ENCODE data around the gene ABI3BP. TPM values are rescaled to one million over a fixed set of nuclear protein-coding genes. Genes with fewer than 3 reads are reported as not detected.

The ABI3BP gene
- total and polyA plus RNA-seq, 4 donors: 1.9 to 4.2 (median 2.4) TPM

DNA sequence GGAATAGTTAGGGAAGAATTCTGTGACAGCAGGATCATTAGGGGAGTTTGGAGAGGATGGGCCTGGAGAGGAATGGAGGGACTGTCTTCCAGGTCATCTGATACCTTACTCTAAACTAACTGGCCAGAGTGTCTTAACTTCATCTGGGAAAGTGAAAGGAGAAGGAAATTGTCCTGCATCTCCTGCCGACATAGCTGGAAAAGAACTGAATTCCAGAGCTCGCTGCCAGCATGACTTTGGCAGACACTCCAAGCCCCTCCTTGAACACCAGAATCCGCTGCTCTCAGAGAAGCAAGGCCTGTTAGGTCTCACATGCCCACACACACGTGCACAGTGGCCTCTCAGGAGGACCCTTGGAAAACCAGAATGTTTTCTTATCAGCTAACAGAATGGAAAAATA, 10.5 kb downstream of the ABI3BP start (continued):
- TF ChIP-seq, protein P1, sequence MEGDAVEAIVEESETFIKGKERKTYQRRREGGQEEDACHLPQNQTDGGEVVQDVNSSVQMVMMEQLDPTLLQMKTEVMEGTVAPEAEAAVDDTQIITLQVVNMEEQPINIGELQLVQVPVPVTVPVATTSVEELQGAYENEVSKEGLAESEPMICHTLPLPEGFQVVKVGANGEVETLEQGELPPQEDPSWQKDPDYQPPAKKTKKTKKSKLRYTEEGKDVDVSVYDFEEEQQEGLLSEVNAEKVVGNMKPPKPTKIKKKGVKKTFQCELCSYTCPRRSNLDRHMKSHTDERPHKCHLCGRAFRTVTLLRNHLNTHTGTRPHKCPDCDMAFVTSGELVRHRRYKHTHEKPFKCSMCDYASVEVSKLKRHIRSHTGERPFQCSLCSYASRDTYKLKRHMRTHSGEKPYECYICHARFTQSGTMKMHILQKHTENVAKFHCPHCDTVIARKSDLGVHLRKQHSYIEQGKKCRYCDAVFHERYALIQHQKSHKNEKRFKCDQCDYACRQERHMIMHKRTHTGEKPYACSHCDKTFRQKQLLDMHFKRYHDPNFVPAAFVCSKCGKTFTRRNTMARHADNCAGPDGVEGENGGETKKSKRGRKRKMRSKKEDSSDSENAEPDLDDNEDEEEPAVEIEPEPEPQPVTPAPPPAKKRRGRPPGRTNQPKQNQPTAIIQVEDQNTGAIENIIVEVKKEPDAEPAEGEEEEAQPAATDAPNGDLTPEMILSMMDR (IDR thresholded peaks at IDR 0.05; ENCODE audit: low read depth, low read length, missing input control): no peak
- TF ChIP-seq HNF4G (IDR thresholded peaks at IDR 0.05): no peak
- no peak for TF ChIP-seq SP1 (IDR thresholded peaks at IDR 0.05)
- TF ChIP-seq NR2F2 (IDR thresholded peaks at IDR 0.05): no peak
- no peak for TF ChIP-seq ATF3 (IDR thresholded peaks at IDR 0.05)

DNA sequence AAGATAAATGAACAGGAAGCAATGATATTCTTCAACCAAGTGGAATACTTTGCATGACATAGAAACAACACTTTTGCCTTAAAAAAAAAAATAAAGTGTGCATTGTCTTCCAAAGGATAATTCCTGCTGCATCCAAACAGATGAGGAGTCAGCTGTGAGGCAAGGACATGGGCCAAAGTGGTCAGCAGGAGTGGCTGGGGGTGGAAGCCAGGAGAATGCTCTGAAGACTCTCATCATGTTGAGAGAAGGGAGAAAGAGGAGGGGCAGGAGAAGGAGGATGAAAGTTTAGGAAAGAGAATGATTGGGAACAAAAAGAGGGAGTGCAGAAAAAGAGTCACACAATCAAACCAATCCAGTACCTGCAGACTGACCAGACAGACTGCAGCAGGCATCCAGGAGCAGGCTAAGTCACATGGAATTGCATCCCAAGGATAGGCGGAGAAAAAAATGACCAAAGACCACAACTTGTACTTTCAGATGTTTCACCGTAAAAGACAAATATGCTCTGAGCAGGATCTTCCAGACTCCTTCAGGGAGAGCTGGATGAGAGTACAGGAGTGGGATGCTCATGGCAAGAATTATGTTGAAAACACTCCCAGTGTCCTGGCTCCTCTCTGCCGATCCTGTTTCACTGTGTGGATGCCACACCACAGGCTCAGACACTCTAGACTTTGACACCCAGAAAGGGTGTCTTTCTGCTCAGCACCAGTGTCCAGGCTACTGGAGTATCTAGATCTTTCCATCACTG, 11.9 kb downstream of the ABI3BP start:
- H3K4me3 ChIP-seq (ENCODE audit: low read depth in 1 of 3, low read length in 3 of 3): no peak overlapping the region
- no peaks in the 10 kb centered on the region for H3K4me1 ChIP-seq (ENCODE audit: control insufficient read depth in 4 of 4, insufficient read depth in 4 of 4, low read length in 3 of 4)
- H3K9me3 ChIP-seq (ENCODE audit: control insufficient read depth in 4 of 4, low read length in 3 of 4): no peaks in the 10 kb centered on the region
- H3K9ac ChIP-seq (ENCODE audit: low read depth in 1 of 2, low read length in 2 of 2): no peak overlapping the region
- H3K36me3 ChIP-seq (ENCODE audit: control insufficient read depth in 4 of 4, insufficient read depth in 3 of 4, low read depth in 1 of 4, low read length in 3 of 4): no peaks in the 10 kb centered on the region
- no peak for DNase-seq (ENCODE audit: low spot score)
- no peak for TF ChIP-seq HNF4G (IDR thresholded peaks at IDR 0.05)
- TF ChIP-seq, protein P2, sequence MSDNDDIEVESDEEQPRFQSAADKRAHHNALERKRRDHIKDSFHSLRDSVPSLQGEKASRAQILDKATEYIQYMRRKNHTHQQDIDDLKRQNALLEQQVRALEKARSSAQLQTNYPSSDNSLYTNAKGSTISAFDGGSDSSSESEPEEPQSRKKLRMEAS (IDR thresholded peaks at IDR 0.05): no peak
- 87% methylated on average over 3 of the region's 3 CpGs for WGBS
- no peak overlapping the region for H3K27ac ChIP-seq (ENCODE audit: low read depth in 1 of 2, low read length in 2 of 2)
- no peaks in the 10 kb centered on the region for H3K27me3 ChIP-seq (ENCODE audit: control insufficient read depth in 4 of 4, insufficient read depth in 4 of 4, low read length in 3 of 4)

GRCh38 chr3:100978011-100978659, 15.1 kb downstream of the ABI3BP start:
- Histone ChIP-seq H3K27me3 (ENCODE audit: control insufficient read depth in 4 of 4, insufficient read depth in 4 of 4, low read length in 3 of 4) (no peaks in the 10 kb centered on the region), H3K9me3 (ENCODE audit: control insufficient read depth in 4 of 4, low read length in 3 of 4) (no peaks in the 10 kb centered on the region), H3K4me1 (ENCODE audit: control insufficient read depth in 4 of 4, insufficient read depth in 4 of 4, low read length in 3 of 4) (no peaks in the 10 kb centered on the region), H3K9ac (ENCODE audit: low read depth in 1 of 2, low read length in 2 of 2) (no peak overlapping the region), H3K27ac (ENCODE audit: low read depth in 1 of 2, low read length in 2 of 2) (no peak overlapping the region), H3K36me3 (ENCODE audit: control insufficient read depth in 4 of 4, insufficient read depth in 3 of 4, low read depth in 1 of 4, low read length in 3 of 4) (no peaks in the 10 kb centered on the region), H3K4me3 (ENCODE audit: low read depth in 1 of 3, low read length in 3 of 3) (no peak overlapping the region)
- DNase-seq (ENCODE audit: low spot score): no peak
- 86% methylated on average over 1 of the region's 1 CpG for WGBS
- TF ChIP-seq JUND (IDR thresholded peaks at IDR 0.05): no peak
- TF ChIP-seq, protein P2 (IDR thresholded peaks at IDR 0.05): no peak
- TF ChIP-seq GABPA (IDR thresholded peaks at IDR 0.05 in 1 of 2, conservative IDR thresholded peaks at IDR 0.05 in 1 of 2): no peak
- TF ChIP-seq ZBTB33 (IDR thresholded peaks at IDR 0.05): no peak
- TF ChIP-seq HNF4G (IDR thresholded peaks at IDR 0.05): no peak
- TF ChIP-seq HNF4A (conservative IDR thresholded peaks at IDR 0.05): no peak
- no peak for TF ChIP-seq ATF3 (IDR thresholded peaks at IDR 0.05)
- TF ChIP-seq RAD21 (IDR thresholded peaks at IDR 0.05): no peak
- TF ChIP-seq, protein P1 (IDR thresholded peaks at IDR 0.05; ENCODE audit: low read depth, low read length, missing input control): no peak
- no peak for TF ChIP-seq YY1 (IDR thresholded peaks at IDR 0.05)
